NB4 (cell line): ENCODE data around the gene KIF3A.

Experiments
- DNase-seq: peaks from one replicate; pipeline ENCODE4 v3.0.0; 2010; ENCODE audit warnings: low read depth
- H3K4me3 ChIP-seq: one replicate; pipeline ENCODE4 v1.5.1; 2011; ENCODE audit warnings: mild to moderate bottlenecking, low read depth, low read length, moderate library complexity
- CTCF ChIP-seq: IDR thresholded peaks from one replicate; pipeline ENCODE4 v1.5.1; 2012; ENCODE audit warnings: low read depth, low read length
- MAX ChIP-seq: IDR thresholded peaks from 2 replicates; pipeline ENCODE4 v1.6.1; 2011; ENCODE audit warnings: low read depth, low read length
- MYC ChIP-seq: IDR thresholded peaks from 2 replicates; pipeline ENCODE4 v1.6.1; 2011; ENCODE audit warnings: low read depth, low read length
- POLR2A ChIP-seq: IDR thresholded peaks from 2 replicates; pipeline ENCODE4 v1.6.1; 2011; ENCODE audit warnings: mild to moderate bottlenecking; ENCODE audit not compliant: insufficient read length; ENCODE audit errors: extremely low read depth

Gene KIF3A

GRCh38 chr5:132675936-132676689 lies 61.2 kb downstream of the KIF3A start:
- TF ChIP-seq CTCF (no peak), MAX (no peak), POLR2A (no peak), MYC (no peak)
- DNase-seq = no peak
- H3K4me3 ChIP-seq = no peak overlapping the region

GRCh38 chr5:132674671-132675506 lies 62.5 kb downstream of the KIF3A start:
- DNase-seq = no peak
- no peak overlapping the region for H3K4me3 ChIP-seq
- TF ChIP-seq CTCF = no peak
- TF ChIP-seq MYC = no peak
- no peak for TF ChIP-seq MAX
- no peak for TF ChIP-seq POLR2A

GRCh38 chr5:132673939-132674630 lies 63.3 kb downstream of the KIF3A start, which contains the start of gene IL4:
IL4 (plus strand) TSS chr5:132673989; CDS start chr5:132674051, 62 bp downstream.
- TF ChIP-seq POLR2A (no peak), MAX (no peak), CTCF (no peak), MYC (no peak)
- DNase-seq = no peak
- H3K4me3 ChIP-seq = no peak within 1 kb of the TSS

GRCh38 chr5:132673488-132673887 lies 63.9 kb downstream of the KIF3A start:
- no peak for DNase-seq
- TF ChIP-seq CTCF (no peak), MAX (no peak), POLR2A (no peak), MYC (no peak)

GRCh38 chr5:132671000-132671399 lies 66.3 kb downstream of the KIF3A start:
- H3K4me3 ChIP-seq = no peak overlapping the region
- TF ChIP-seq MAX = no peak
- TF ChIP-seq POLR2A = no peak
- no peak for TF ChIP-seq CTCF
- no peak for DNase-seq

More at GRCh38 chr5:132673488-132673887, 63.9 kb downstream of the KIF3A start:
- H3K4me3 ChIP-seq = no peak overlapping the region
